GM12875 (cell line): ENCODE data around the gene XAB2.

Experiments used
- H3K4me3 ChIP-seq: one replicate; pipeline ENCODE4 v1.5.1; 2011; ENCODE audit warnings: low read depth, low read length, control low read depth
- CTCF ChIP-seq: IDR thresholded peaks from 2 replicates; pipeline ENCODE4 v1.5.1; 2011; ENCODE audit warnings: low read depth, mild to moderate bottlenecking, control low read depth, inconsistent platforms, low read length, moderate library complexity, borderline replicate concordance; ENCODE audit not compliant: insufficient read depth

XAB2 gene

GRCh38 chr19:7622933-7623685, 6.2 kb downstream of the XAB2 start:
- no peak for TF ChIP-seq CTCF

GRCh38 chr19:7620442-7621412, 8.6 kb downstream of the XAB2 start:
- H3K4me3 ChIP-seq, result no peak overlapping the region
- no peak for TF ChIP-seq CTCF

More at GRCh38 chr19:7622933-7623685, 6.2 kb downstream of the XAB2 start:
- no peak overlapping the region for H3K4me3 ChIP-seq

- no peak overlapping the region for H3K4me3 ChIP-seq
- TF ChIP-seq CTCF, result no peak
These were observed 9.5 kb downstream of the XAB2 start for GRCh38 chr19:7619671-7620441.

GRCh38 chr19:7618771-7619510, 10.4 kb downstream of the XAB2 start:
- H3K4me3 ChIP-seq, result no peak overlapping the region
- TF ChIP-seq CTCF, result no peak

DNA sequence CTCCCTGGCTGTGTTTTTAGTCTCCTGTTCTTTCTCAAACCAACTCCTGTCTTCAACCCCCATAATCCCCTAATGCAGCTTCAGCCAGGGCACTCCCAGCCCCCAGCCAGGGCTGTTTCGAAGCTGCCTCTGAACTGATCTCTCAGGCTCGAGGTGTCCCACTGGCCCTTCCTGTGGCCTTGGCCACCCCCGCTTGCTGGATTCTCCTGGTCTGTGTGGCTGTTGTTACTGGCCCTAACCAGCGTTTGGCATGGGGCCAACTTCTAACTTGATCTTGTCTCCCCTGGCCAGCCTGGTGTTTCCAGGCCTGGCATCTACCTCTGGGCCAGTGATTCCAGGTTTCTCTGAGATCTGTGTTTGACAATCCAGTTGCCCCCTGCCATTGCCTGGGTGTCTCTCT, 11.0 kb downstream of the XAB2 start:
- no peak overlapping the region for H3K4me3 ChIP-seq
- TF ChIP-seq CTCF, result no peak

- H3K4me3 ChIP-seq, result no peak overlapping the region
- no peak for TF ChIP-seq CTCF
These were observed 11.6 kb downstream of the XAB2 start for GRCh38 chr19:7617735-7618134.
